ENCODE measurements around the gene IL12RB1.

IL12RB1 gene

GRCh38 chr19:18085702-18086457 lies 854 bp downstream of the IL12RB1 start:
- Histone ChIP-seq H3K4me1 (ENCODE audit: insufficient read depth, low read length) (no peaks in the 10 kb centered on the region), H3K9me3 (ENCODE audit: insufficient read depth, low read depth, low read length) (no peaks in the 10 kb centered on the region), H3K27ac (ENCODE audit: low read depth, low read length) (no peak overlapping the region), H3K27me3 (ENCODE audit: insufficient read depth, low read length) (no peaks in the 10 kb centered on the region), H3K9ac (ENCODE audit: low read depth, low read length) (no peak overlapping the region), H3K4me3 (ENCODE audit: low read length) (no peak overlapping the region), H3K36me3 (ENCODE audit: insufficient read depth, low read length) (no peaks in the 10 kb centered on the region)
- WGBS: 90% methylated on average over 6 of the region's 8 CpGs

- 75% methylated on average over 8 of the region's 8 CpGs for WGBS
- Histone ChIP-seq H3K9ac (ENCODE audit: low read depth, low read length) (no peak overlapping the region), H3K36me3 (ENCODE audit: insufficient read depth, low read length) (no peaks in the 10 kb centered on the region), H3K27ac (ENCODE audit: low read depth, low read length) (no peak overlapping the region), H3K4me3 (ENCODE audit: low read length) (no peak overlapping the region), H3K27me3 (ENCODE audit: insufficient read depth, low read length) (no peaks in the 10 kb centered on the region), H3K4me1 (ENCODE audit: insufficient read depth, low read length) (no peaks in the 10 kb centered on the region), H3K9me3 (ENCODE audit: insufficient read depth, low read depth, low read length) (no peaks in the 10 kb centered on the region)
Observed at GRCh38 chr19:18083929-18084684, 2.6 kb downstream of the IL12RB1 start.

GRCh38 chr19:18074192-18074591 lies 12.5 kb downstream of the IL12RB1 start:
- no peak overlapping the region for H3K9ac ChIP-seq (ENCODE audit: low read depth, low read length)
- no peak overlapping the region for H3K4me3 ChIP-seq (ENCODE audit: low read length)
- 84% methylated on average over 9 of the region's 9 CpGs for WGBS
- no peaks in the 10 kb centered on the region for H3K27me3 ChIP-seq (ENCODE audit: insufficient read depth, low read length)
- no peaks in the 10 kb centered on the region for H3K36me3 ChIP-seq (ENCODE audit: insufficient read depth, low read length)
- no peak overlapping the region for H3K27ac ChIP-seq (ENCODE audit: low read depth, low read length)
- H3K4me1 ChIP-seq (ENCODE audit: insufficient read depth, low read length): no peaks in the 10 kb centered on the region
- no peaks in the 10 kb centered on the region for H3K9me3 ChIP-seq (ENCODE audit: insufficient read depth, low read depth, low read length)

GRCh38 chr19:18073197-18073596 lies 13.5 kb downstream of the IL12RB1 start:
- no peaks in the 10 kb centered on the region for H3K4me1 ChIP-seq (ENCODE audit: insufficient read depth, low read length)
- 94% methylated on average over 3 of the region's 4 CpGs for WGBS
- no peak overlapping the region for H3K9ac ChIP-seq (ENCODE audit: low read depth, low read length)
- H3K27ac ChIP-seq (ENCODE audit: low read depth, low read length): no peak overlapping the region
- H3K27me3 ChIP-seq (ENCODE audit: insufficient read depth, low read length): no peaks in the 10 kb centered on the region
- H3K36me3 ChIP-seq (ENCODE audit: insufficient read depth, low read length): no peaks in the 10 kb centered on the region
- H3K4me3 ChIP-seq (ENCODE audit: low read length): no peak overlapping the region
- no peaks in the 10 kb centered on the region for H3K9me3 ChIP-seq (ENCODE audit: insufficient read depth, low read depth, low read length)

GRCh38 chr19:18072335-18072734 lies 14.4 kb downstream of the IL12RB1 start:
- Histone ChIP-seq H3K9ac (ENCODE audit: low read depth, low read length) (no peak overlapping the region), H3K27me3 (ENCODE audit: insufficient read depth, low read length) (no peaks in the 10 kb centered on the region), H3K4me3 (ENCODE audit: low read length) (no peak overlapping the region), H3K9me3 (ENCODE audit: insufficient read depth, low read depth, low read length) (no peaks in the 10 kb centered on the region), H3K36me3 (ENCODE audit: insufficient read depth, low read length) (no peaks in the 10 kb centered on the region), H3K4me1 (ENCODE audit: insufficient read depth, low read length) (no peaks in the 10 kb centered on the region), H3K27ac (ENCODE audit: low read depth, low read length) (no peak overlapping the region)
- WGBS: 87% methylated on average over 6 of the region's 6 CpGs

GRCh38 chr19:18070181-18070580 lies 16.6 kb downstream of the IL12RB1 start:
- H3K9me3 ChIP-seq (ENCODE audit: insufficient read depth, low read depth, low read length): no peaks in the 10 kb centered on the region
- H3K9ac ChIP-seq (ENCODE audit: low read depth, low read length): no peak overlapping the region
- H3K4me3 ChIP-seq (ENCODE audit: low read length): no peak overlapping the region
- no peaks in the 10 kb centered on the region for H3K36me3 ChIP-seq (ENCODE audit: insufficient read depth, low read length)
- WGBS: 91% methylated on average over 11 of the region's 11 CpGs
- H3K4me1 ChIP-seq (ENCODE audit: insufficient read depth, low read length): no peaks in the 10 kb centered on the region
- no peak overlapping the region for H3K27ac ChIP-seq (ENCODE audit: low read depth, low read length)
- H3K27me3 ChIP-seq (ENCODE audit: insufficient read depth, low read length): no peaks in the 10 kb centered on the region

- H3K9ac ChIP-seq (ENCODE audit: low read depth, low read length): no peak overlapping the region
- 86% methylated on average over 14 of the region's 15 CpGs for WGBS
- H3K27me3 ChIP-seq (ENCODE audit: insufficient read depth, low read length): no peaks in the 10 kb centered on the region
- no peaks in the 10 kb centered on the region for H3K4me1 ChIP-seq (ENCODE audit: insufficient read depth, low read length)
- no peaks in the 10 kb centered on the region for H3K36me3 ChIP-seq (ENCODE audit: insufficient read depth, low read length)
- no peak overlapping the region for H3K27ac ChIP-seq (ENCODE audit: low read depth, low read length)
- no peak overlapping the region for H3K4me3 ChIP-seq (ENCODE audit: low read length)
- H3K9me3 ChIP-seq (ENCODE audit: insufficient read depth, low read depth, low read length): no peaks in the 10 kb centered on the region
Observed at GRCh38 chr19:18069383-18069782, 17.4 kb downstream of the IL12RB1 start.

- no peaks in the 10 kb centered on the region for H3K36me3 ChIP-seq (ENCODE audit: insufficient read depth, low read length)
- no peak overlapping the region for H3K9ac ChIP-seq (ENCODE audit: low read depth, low read length)
- H3K27me3 ChIP-seq (ENCODE audit: insufficient read depth, low read length): no peaks in the 10 kb centered on the region
- no peaks in the 10 kb centered on the region for H3K9me3 ChIP-seq (ENCODE audit: insufficient read depth, low read depth, low read length)
- no peaks in the 10 kb centered on the region for H3K4me1 ChIP-seq (ENCODE audit: insufficient read depth, low read length)
- 91% methylated on average over 5 of the region's 5 CpGs for WGBS
- H3K27ac ChIP-seq (ENCODE audit: low read depth, low read length): no peak overlapping the region
- no peak overlapping the region for H3K4me3 ChIP-seq (ENCODE audit: low read length)
Observed at GRCh38 chr19:18068395-18068794, 18.3 kb downstream of the IL12RB1 start.

GRCh38 chr19:18065173-18065495 lies 21.6 kb downstream of the IL12RB1 start:
- H3K9ac ChIP-seq (ENCODE audit: low read depth, low read length): no peak overlapping the region
- H3K36me3 ChIP-seq (ENCODE audit: insufficient read depth, low read length): no peaks in the 10 kb centered on the region
- no peaks in the 10 kb centered on the region for H3K4me1 ChIP-seq (ENCODE audit: insufficient read depth, low read length)
- WGBS: 94% methylated on average over 1 of the region's 1 CpG
- no peaks in the 10 kb centered on the region for H3K9me3 ChIP-seq (ENCODE audit: insufficient read depth, low read depth, low read length)
- no peak overlapping the region for H3K27ac ChIP-seq (ENCODE audit: low read depth, low read length)
- H3K27me3 ChIP-seq (ENCODE audit: insufficient read depth, low read length): no peaks in the 10 kb centered on the region
- H3K4me3 ChIP-seq (ENCODE audit: low read length): no peak overlapping the region

GRCh38 chr19:18063463-18063862 lies 23.3 kb downstream of the IL12RB1 start:
- no peak overlapping the region for H3K4me3 ChIP-seq (ENCODE audit: low read length)
- 45% methylated on average over 5 of the region's 5 CpGs for WGBS
- no peaks in the 10 kb centered on the region for H3K27me3 ChIP-seq (ENCODE audit: insufficient read depth, low read length)
- H3K9me3 ChIP-seq (ENCODE audit: insufficient read depth, low read depth, low read length): no peaks in the 10 kb centered on the region
- H3K4me1 ChIP-seq (ENCODE audit: insufficient read depth, low read length): no peaks in the 10 kb centered on the region
- H3K27ac ChIP-seq (ENCODE audit: low read depth, low read length): no peak overlapping the region
- no peak overlapping the region for H3K9ac ChIP-seq (ENCODE audit: low read depth, low read length)
- H3K36me3 ChIP-seq (ENCODE audit: insufficient read depth, low read length): no peaks in the 10 kb centered on the region

- Histone ChIP-seq H3K9me3 (ENCODE audit: insufficient read depth, low read depth, low read length) (no peaks in the 10 kb centered on the region), H3K36me3 (ENCODE audit: insufficient read depth, low read length) (no peaks in the 10 kb centered on the region), H3K27me3 (ENCODE audit: insufficient read depth, low read length) (no peaks in the 10 kb centered on the region), H3K4me3 (ENCODE audit: low read length) (no peak overlapping the region), H3K9ac (ENCODE audit: low read depth, low read length) (no peak overlapping the region), H3K4me1 (ENCODE audit: insufficient read depth, low read length) (no peaks in the 10 kb centered on the region), H3K27ac (ENCODE audit: low read depth, low read length) (no peak overlapping the region)
- 64% methylated on average over 8 of the region's 8 CpGs for WGBS
Observed at GRCh38 chr19:18062028-18062427, 24.7 kb downstream of the IL12RB1 start.

Measured in HUES64 (cell line).